ENCODE results near the gene ACO2.

GRCh38 chr22:41539146-41540005 is 70.5 kb downstream of the ACO2 start:
- no peak for TF ChIP-seq POLR2A (IDR thresholded peaks at IDR 0.05)
- TF ChIP-seq CTCF (IDR thresholded peaks at IDR 0.05): no peak
- no peak for TF ChIP-seq POLR2AphosphoS5 (IDR thresholded peaks at IDR 0.05; ENCODE audit: insufficient read depth in 1 of 2, low read depth in 1 of 2)
